ENCODE results near the gene EXOC4.

Gene EXOC4

GRCh38 chr7:133352430-133352829 is 99.6 kb downstream of the EXOC4 start:
- Histone ChIP-seq H4K20me1 (ENCODE audit: insufficient read depth, low read length) (no peaks in the 10 kb centered on the region), H3K27me3 (ENCODE audit: insufficient read depth, low read length) (no peaks in the 10 kb centered on the region), H3K9me3 (ENCODE audit: low read length) (peaks cover 16% of the 10 kb centered on the region), H3K4me3 (ENCODE audit: low read depth, low read length, poor library complexity, severe bottlenecking) (no peak overlapping the region), H2AFZ (ENCODE audit: low read length) (no peak overlapping the region), H3K4me1 (ENCODE audit: insufficient read depth, low read length, severe bottlenecking) (no peaks in the 10 kb centered on the region), H3K9ac (ENCODE audit: low read length) (no peak overlapping the region), H3K9me2 (ENCODE audit: low read depth, low read length) (no peaks in the 10 kb centered on the region), H3K27ac (ENCODE audit: low read depth, low read length, poor library complexity, severe bottlenecking) (no peak overlapping the region), H3K36me3 (ENCODE audit: insufficient read depth, low read length) (peaks cover 13% of the 10 kb centered on the region; the same call in 1 of the 2 replicates), H3K4me2 (ENCODE audit: low read length) (no peak overlapping the region), H3F3A (ENCODE audit: insufficient read depth, low read length) (no peaks in the 10 kb centered on the region), H3K79me2 (ENCODE audit: insufficient read depth, low read length) (peaks cover 7% of the 10 kb centered on the region)
- TF ChIP-seq CTCF (IDR thresholded peaks at IDR 0.05; ENCODE audit: low read length) (no peak), EZH2 (IDR thresholded peaks at IDR 0.05; ENCODE audit: borderline replicate concordance, low read length) (no peak)

GRCh38 chr7:133353775-133354174 is 100.9 kb downstream of the EXOC4 start:
- no peak overlapping the region for H3K4me3 ChIP-seq (ENCODE audit: low read depth, low read length, poor library complexity, severe bottlenecking)
- no peak overlapping the region for H3K9ac ChIP-seq (ENCODE audit: low read length)
- no peak overlapping the region for H3K4me2 ChIP-seq (ENCODE audit: low read length)
- peaks cover 7% of the 10 kb centered on the region for H3K79me2 ChIP-seq (ENCODE audit: insufficient read depth, low read length)
- H4K20me1 ChIP-seq (ENCODE audit: insufficient read depth, low read length), result no peaks in the 10 kb centered on the region
- peaks cover 16% of the 10 kb centered on the region for H3K9me3 ChIP-seq (ENCODE audit: low read length)
- peaks cover 13% of the 10 kb centered on the region; the same call in 1 of the 2 replicates for H3K36me3 ChIP-seq (ENCODE audit: insufficient read depth, low read length)
- H3K9me2 ChIP-seq (ENCODE audit: low read depth, low read length), result no peaks in the 10 kb centered on the region
- TF ChIP-seq EZH2 (IDR thresholded peaks at IDR 0.05; ENCODE audit: borderline replicate concordance, low read length) (no peak), CTCF (IDR thresholded peaks at IDR 0.05; ENCODE audit: low read length) (no peak)
- no peak overlapping the region for H2AFZ ChIP-seq (ENCODE audit: low read length)
- no peaks in the 10 kb centered on the region for H3K27me3 ChIP-seq (ENCODE audit: insufficient read depth, low read length)
- H3K27ac ChIP-seq (ENCODE audit: low read depth, low read length, poor library complexity, severe bottlenecking), result no peak overlapping the region
- H3F3A ChIP-seq (ENCODE audit: insufficient read depth, low read length), result no peaks in the 10 kb centered on the region
- no peaks in the 10 kb centered on the region for H3K4me1 ChIP-seq (ENCODE audit: insufficient read depth, low read length, severe bottlenecking)

GRCh38 chr7:133354546-133355324 is 101.9 kb downstream of the EXOC4 start:
- no peaks in the 10 kb centered on the region for H3K4me1 ChIP-seq (ENCODE audit: insufficient read depth, low read length, severe bottlenecking)
- H3K9me3 ChIP-seq (ENCODE audit: low read length), result peaks cover 16% of the 10 kb centered on the region
- H3K9ac ChIP-seq (ENCODE audit: low read length), result no peak overlapping the region
- H3K79me2 ChIP-seq (ENCODE audit: insufficient read depth, low read length), result peaks cover 7% of the 10 kb centered on the region
- no peaks in the 10 kb centered on the region for H4K20me1 ChIP-seq (ENCODE audit: insufficient read depth, low read length)
- H3K4me3 ChIP-seq (ENCODE audit: low read depth, low read length, poor library complexity, severe bottlenecking), result no peak overlapping the region
- H2AFZ ChIP-seq (ENCODE audit: low read length), result no peak overlapping the region
- TF ChIP-seq EZH2 (IDR thresholded peaks at IDR 0.05; ENCODE audit: borderline replicate concordance, low read length) (no peak), CTCF (IDR thresholded peaks at IDR 0.05; ENCODE audit: low read length) (no peak)
- no peaks in the 10 kb centered on the region for H3F3A ChIP-seq (ENCODE audit: insufficient read depth, low read length)
- peaks cover 10% of the 10 kb centered on the region; the same call in 1 of the 2 replicates for H3K36me3 ChIP-seq (ENCODE audit: insufficient read depth, low read length)
- no peaks in the 10 kb centered on the region for H3K27me3 ChIP-seq (ENCODE audit: insufficient read depth, low read length)
- no peak overlapping the region for H3K4me2 ChIP-seq (ENCODE audit: low read length)
- no peak overlapping the region for H3K27ac ChIP-seq (ENCODE audit: low read depth, low read length, poor library complexity, severe bottlenecking)
- H3K9me2 ChIP-seq (ENCODE audit: low read depth, low read length), result no peaks in the 10 kb centered on the region

Data from OCI-LY1 (cell line).